ENCODE measurements around the gene PTPRH. TPM values are rescaled to one million over a fixed set of nuclear protein-coding genes. Genes with fewer than 3 reads are reported as not detected.

The PTPRH gene
- total and polyA plus RNA-seq, 9 of the 15 experiments (the other 6 are each of a cell fraction or from before 2014, with no cell fraction given) = 0.87 to 34.3 (median 22.7) TPM

- TF ChIP-seq SETDB1 (IDR thresholded peaks at IDR 0.05; ENCODE audit: low read length) (no peak), POLR2G (IDR thresholded peaks at IDR 0.05; ENCODE audit: low read depth, low read length) (peak; percentile 56), ERF (CRISPR knock-in tag; IDR thresholded peaks at IDR 0.05) (no peak), ZNF449 (CRISPR knock-in tag; IDR thresholded peaks at IDR 0.05) (no peak), ZNF280B (CRISPR knock-in tag; IDR thresholded peaks at IDR 0.05) (no peak), MAZ (CRISPR knock-in tag; conservative IDR thresholded peaks at IDR 0.05 in 1 of 2, IDR thresholded peaks at IDR 0.05 in 1 of 2) (peak in 1 of 2 experiments; percentile 25; a peak in 2 of 4 replicates), KDM2B (CRISPR knock-in tag; IDR thresholded peaks at IDR 0.05) (no peak), MAFF (IDR thresholded peaks at IDR 0.05; ENCODE audit: low read length) (no peak), STAT6 (CRISPR knock-in tag; IDR thresholded peaks at IDR 0.05) (no peak), FOXJ2 (tag; IDR thresholded peaks at IDR 0.05) (no peak), TBL1XR1 (IDR thresholded peaks at IDR 0.05; ENCODE audit: low read length in 2 of 2) (no peak), RAD51 (IDR thresholded peaks at IDR 0.05; ENCODE audit: borderline replicate concordance, low read depth) (no peak), ZNF592 (IDR thresholded peaks at IDR 0.05) (0 out of 2 replicates have a peak, but pooled peaks have one; percentile 48), OTX1 (CRISPR knock-in tag; IDR thresholded peaks at IDR 0.05) (no peak), TAF7 (tag; IDR thresholded peaks at IDR 0.05) (no peak), SMAD2 (IDR thresholded peaks at IDR 0.05; ENCODE audit: low read depth, low read length) (no peak), PPARD (CRISPR knock-in tag; IDR thresholded peaks at IDR 0.05) (no peak)
Observed at GRCh38 chr19:55257461-55258420, 48.4 kb upstream of the PTPRH start (continued).

Measured in K562 (cell line).